ENCODE measurements around the gene HIGD1A. TPM values are rescaled to one million over a fixed set of nuclear protein-coding genes. Genes with fewer than 3 reads are reported as not detected.

The HIGD1A gene
- total RNA-seq, 1 donor from 2014 or later: 67.6 TPM

DNA sequence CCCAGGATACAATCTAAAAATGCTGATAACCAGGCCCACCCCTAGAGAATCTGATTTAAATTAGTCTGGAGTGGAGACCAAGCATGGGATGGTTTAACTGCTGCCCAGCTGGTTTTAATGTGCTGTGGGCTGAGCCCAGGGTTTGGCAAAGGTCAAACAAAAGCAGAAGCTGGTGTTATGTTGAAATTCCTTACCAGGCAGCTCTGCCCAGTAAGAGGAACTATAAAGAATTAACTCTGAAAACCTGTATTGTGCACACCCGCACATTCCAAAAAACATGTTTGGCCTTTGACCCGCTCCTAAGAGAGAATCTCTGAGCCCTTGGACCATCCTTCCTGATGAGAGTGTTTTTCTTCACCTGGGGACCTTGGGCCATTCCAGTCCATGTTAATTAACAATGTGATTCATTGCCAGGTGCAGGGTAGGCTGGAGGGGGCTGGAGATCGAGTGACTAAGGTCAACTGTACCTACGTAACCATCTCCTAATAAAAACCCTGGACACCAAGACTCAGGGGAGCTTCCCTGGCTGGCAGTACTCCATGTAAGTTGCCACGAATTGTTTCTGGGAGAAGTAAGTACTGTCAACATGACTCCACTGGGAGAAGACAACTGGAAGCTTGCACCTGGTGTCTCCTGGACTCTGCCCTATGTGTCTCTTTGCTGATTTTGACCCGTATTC is 42.1 kb downstream of the HIGD1A start:
- Mint-ChIP-seq H3K9me3 (ENCODE audit: unreplicated experiment) (no peaks in the 10 kb centered on the region), H3K36me3 (ENCODE audit: unreplicated experiment) (no peaks in the 10 kb centered on the region), H3K27me3 (ENCODE audit: unreplicated experiment) (peaks cover 2% of the 10 kb centered on the region), H3K4me3 (ENCODE audit: unreplicated experiment) (no peak overlapping the region), H3K27ac (ENCODE audit: unreplicated experiment) (no peak overlapping the region), H3K4me1 (ENCODE audit: low read depth, unreplicated experiment) (no peaks in the 10 kb centered on the region)
- DNase-seq: no peak
- TF ChIP-seq, protein P1, sequence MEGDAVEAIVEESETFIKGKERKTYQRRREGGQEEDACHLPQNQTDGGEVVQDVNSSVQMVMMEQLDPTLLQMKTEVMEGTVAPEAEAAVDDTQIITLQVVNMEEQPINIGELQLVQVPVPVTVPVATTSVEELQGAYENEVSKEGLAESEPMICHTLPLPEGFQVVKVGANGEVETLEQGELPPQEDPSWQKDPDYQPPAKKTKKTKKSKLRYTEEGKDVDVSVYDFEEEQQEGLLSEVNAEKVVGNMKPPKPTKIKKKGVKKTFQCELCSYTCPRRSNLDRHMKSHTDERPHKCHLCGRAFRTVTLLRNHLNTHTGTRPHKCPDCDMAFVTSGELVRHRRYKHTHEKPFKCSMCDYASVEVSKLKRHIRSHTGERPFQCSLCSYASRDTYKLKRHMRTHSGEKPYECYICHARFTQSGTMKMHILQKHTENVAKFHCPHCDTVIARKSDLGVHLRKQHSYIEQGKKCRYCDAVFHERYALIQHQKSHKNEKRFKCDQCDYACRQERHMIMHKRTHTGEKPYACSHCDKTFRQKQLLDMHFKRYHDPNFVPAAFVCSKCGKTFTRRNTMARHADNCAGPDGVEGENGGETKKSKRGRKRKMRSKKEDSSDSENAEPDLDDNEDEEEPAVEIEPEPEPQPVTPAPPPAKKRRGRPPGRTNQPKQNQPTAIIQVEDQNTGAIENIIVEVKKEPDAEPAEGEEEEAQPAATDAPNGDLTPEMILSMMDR (IDR thresholded peaks at IDR 0.05; ENCODE audit: partially characterized antibody, unreplicated experiment): no peak

DNA sequence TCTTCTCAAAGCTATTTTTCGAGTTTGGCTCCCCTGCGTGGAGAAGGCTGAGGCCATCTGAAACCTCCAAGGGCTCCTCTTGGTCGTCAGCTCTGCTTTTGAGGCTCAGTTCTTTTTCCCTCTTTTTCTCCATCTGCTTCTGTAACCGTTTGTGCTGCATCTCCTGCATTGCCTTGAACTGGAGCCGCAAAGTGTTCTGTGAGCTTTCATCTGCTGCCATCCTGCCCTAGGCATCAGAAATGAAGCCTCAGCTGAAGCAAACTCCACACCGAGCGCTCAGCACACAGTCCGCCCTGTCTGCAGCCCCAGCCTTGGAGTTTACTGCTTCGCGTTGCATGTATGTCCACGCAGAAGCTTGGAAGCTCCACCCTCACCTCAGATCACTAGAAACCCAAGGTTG is 46.2 kb downstream of the HIGD1A start:
- TF ChIP-seq, protein P1 (IDR thresholded peaks at IDR 0.05; ENCODE audit: partially characterized antibody, unreplicated experiment): no peak
- Mint-ChIP-seq H3K9me3 (ENCODE audit: unreplicated experiment) (no peaks in the 10 kb centered on the region), H3K27me3 (ENCODE audit: unreplicated experiment) (peaks cover 6% of the 10 kb centered on the region), H3K27ac (ENCODE audit: unreplicated experiment) (no peak overlapping the region), H3K4me3 (ENCODE audit: unreplicated experiment) (no peak overlapping the region), H3K36me3 (ENCODE audit: unreplicated experiment) (no peaks in the 10 kb centered on the region), H3K4me1 (ENCODE audit: low read depth, unreplicated experiment) (peaks cover 2% of the 10 kb centered on the region)
- DNase-seq: no peak

DNA sequence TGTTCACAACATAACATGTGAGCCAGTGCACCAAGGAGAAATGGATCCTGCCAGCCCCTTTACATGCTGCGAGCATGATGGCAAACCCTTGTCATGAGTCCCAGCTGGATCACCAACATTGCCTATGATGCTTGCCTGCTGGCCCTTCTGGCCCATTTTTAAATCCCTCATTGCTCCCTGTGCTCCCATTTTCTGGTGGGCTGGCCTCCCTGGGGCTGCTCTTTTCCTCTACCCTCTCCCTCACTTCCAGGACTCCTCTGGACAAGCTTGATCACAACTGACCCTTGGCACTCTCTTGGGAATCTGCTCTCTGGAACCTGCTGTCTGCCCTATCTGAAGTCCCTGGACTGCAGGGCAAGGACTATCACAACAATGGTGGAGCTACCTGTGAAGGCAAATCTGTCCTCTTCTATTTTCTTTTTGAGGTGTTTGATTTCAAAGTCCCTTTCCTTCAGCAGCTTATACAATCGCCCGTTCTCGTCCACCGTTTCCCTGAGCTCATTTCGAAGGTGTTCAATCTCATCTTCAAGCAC is 47.5 kb downstream of the HIGD1A start:
- peaks cover 2% of the 10 kb centered on the region for H3K4me1 Mint-ChIP-seq (ENCODE audit: low read depth, unreplicated experiment)
- no peaks in the 10 kb centered on the region for H3K36me3 Mint-ChIP-seq (ENCODE audit: unreplicated experiment)
- no peak for DNase-seq
- no peak overlapping the region for H3K27ac Mint-ChIP-seq (ENCODE audit: unreplicated experiment)
- H3K4me3 Mint-ChIP-seq (ENCODE audit: unreplicated experiment): no peak overlapping the region
- H3K27me3 Mint-ChIP-seq (ENCODE audit: unreplicated experiment): peaks cover 4% of the 10 kb centered on the region
- H3K9me3 Mint-ChIP-seq (ENCODE audit: unreplicated experiment): no peaks in the 10 kb centered on the region
- TF ChIP-seq, protein P1 (IDR thresholded peaks at IDR 0.05; ENCODE audit: partially characterized antibody, unreplicated experiment): no peak

DNA sequence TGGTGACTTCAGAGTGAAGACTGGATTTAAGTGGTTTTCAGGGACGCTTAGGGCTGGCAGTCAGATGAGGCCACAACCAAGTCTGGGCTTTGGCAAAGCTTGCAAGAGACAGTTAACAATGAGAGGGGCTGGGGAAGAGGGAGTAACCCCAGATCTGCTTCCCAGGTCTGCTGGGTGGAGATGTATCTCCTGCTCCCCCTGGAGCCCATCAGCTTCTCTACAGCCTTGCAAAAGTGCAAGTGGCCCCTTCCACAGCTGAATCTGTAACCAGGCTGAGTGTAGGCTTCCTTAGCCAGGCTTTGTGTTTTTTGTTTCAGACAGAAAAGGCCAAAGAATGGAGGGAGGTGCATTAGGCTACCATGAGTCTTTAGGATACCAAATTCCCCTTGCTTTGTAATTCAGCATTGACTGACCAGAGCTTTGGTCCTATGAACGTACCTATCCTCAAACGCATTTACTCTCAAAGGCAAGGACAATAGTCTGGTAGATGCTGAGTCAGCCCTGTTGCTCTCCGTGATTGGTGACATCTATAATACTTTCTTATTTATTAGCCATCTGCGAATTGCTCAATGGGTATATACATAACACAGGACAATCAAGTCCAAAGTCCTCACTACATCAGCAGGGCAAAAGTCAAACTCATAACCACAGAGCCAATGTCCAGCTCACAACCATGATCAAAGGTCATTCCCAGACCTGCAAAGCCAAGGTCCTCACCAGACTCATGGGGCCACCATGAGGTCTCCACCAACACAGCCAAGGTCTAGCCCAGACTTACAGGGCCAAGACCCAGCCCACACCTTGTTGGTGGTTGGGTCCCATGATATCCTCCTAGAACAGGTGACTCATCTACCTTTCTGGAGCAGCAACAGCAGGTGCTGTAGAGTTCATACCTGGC is 48.4 kb downstream of the HIGD1A start:
- H3K9me3 Mint-ChIP-seq (ENCODE audit: unreplicated experiment): no peaks in the 10 kb centered on the region
- no peaks in the 10 kb centered on the region for H3K36me3 Mint-ChIP-seq (ENCODE audit: unreplicated experiment)
- H3K27me3 Mint-ChIP-seq (ENCODE audit: unreplicated experiment): peaks cover 4% of the 10 kb centered on the region
- no peak overlapping the region for H3K27ac Mint-ChIP-seq (ENCODE audit: unreplicated experiment)
- H3K4me1 Mint-ChIP-seq (ENCODE audit: low read depth, unreplicated experiment): peaks cover 2% of the 10 kb centered on the region
- TF ChIP-seq, protein P1 (IDR thresholded peaks at IDR 0.05; ENCODE audit: partially characterized antibody, unreplicated experiment): no peak
- H3K4me3 Mint-ChIP-seq (ENCODE audit: unreplicated experiment): no peak overlapping the region
- no peak for DNase-seq
